ENCODE results near the gene MFAP4.

DNA sequence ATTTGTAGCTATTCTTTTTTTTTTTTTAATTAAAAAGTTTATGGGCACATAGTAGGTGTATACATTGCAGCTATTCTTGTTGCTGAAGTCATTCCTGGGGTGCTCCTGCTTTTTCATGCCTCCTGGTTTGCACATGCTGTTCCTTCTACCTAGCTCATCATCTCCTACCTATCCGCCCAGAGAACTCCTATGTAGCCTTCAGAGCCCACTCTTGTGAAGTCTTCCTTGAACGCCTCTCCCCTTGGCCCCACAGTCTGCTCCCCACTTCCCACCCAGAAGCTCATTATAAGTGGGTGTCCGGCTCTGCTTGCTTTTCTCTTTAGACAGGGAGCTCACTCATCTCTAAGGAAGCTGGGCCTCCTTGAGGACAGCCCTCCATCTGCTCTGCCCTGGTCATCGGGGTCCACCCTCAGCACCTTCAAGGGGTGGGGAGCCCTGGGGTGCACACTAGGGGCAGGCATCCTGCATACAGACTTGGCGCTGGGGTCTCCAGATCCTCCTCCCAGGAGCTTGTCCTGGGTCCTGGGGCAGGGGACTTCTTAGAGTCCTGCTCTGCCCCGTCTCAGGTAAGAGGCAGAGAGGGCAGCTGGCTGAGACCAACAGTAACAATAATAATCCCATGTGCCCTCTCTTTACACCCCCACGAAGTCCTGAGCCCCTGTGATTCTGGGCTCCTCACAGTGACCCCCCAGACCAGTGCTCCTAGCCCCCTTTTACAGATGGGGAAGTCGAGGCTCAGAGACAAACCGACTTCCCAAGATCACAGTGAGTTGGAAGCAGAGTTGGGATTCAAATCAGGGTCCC lies 21.0 kb downstream of the MFAP4 start:
- TF ChIP-seq CTCF (conservative IDR thresholded peaks at IDR 0.05) (no peak), EZH2 (IDR thresholded peaks at IDR 0.05; ENCODE audit: low read depth) (no peak)

All from PC-9 (cell line).